ENCODE data around the gene TMIE.

- TF ChIP-seq SREBF2 (IDR thresholded peaks at IDR 0.05; ENCODE audit: low read length) (no peak), RAD21 (IDR thresholded peaks at IDR 0.05; ENCODE audit: insufficient read depth, low read depth, low read length) (no peak), TCF3 (IDR thresholded peaks at IDR 0.05; ENCODE audit: borderline replicate concordance, insufficient read depth, low read depth, low read length) (no peak), SPI1 (IDR thresholded peaks at IDR 0.05; ENCODE audit: borderline replicate concordance, insufficient read depth, low read depth, low read length) (no peak), BHLHE40 (IDR thresholded peaks at IDR 0.05; ENCODE audit: borderline replicate concordance in 1 of 2, low read depth in 2 of 2, low read length in 1 of 2) (no peak), SMAD1 (IDR thresholded peaks at IDR 0.05; ENCODE audit: low read depth, partially characterized antibody) (no peak), HDAC6 (IDR thresholded peaks at IDR 0.05; ENCODE audit: unreplicated experiment) (no peak), SREBF1 (IDR thresholded peaks at IDR 0.05; ENCODE audit: low read length) (no peak), ASH2L (IDR thresholded peaks at IDR 0.05; ENCODE audit: borderline replicate concordance, low read depth) (no peak)
- TF ChIP-seq, protein P1, sequence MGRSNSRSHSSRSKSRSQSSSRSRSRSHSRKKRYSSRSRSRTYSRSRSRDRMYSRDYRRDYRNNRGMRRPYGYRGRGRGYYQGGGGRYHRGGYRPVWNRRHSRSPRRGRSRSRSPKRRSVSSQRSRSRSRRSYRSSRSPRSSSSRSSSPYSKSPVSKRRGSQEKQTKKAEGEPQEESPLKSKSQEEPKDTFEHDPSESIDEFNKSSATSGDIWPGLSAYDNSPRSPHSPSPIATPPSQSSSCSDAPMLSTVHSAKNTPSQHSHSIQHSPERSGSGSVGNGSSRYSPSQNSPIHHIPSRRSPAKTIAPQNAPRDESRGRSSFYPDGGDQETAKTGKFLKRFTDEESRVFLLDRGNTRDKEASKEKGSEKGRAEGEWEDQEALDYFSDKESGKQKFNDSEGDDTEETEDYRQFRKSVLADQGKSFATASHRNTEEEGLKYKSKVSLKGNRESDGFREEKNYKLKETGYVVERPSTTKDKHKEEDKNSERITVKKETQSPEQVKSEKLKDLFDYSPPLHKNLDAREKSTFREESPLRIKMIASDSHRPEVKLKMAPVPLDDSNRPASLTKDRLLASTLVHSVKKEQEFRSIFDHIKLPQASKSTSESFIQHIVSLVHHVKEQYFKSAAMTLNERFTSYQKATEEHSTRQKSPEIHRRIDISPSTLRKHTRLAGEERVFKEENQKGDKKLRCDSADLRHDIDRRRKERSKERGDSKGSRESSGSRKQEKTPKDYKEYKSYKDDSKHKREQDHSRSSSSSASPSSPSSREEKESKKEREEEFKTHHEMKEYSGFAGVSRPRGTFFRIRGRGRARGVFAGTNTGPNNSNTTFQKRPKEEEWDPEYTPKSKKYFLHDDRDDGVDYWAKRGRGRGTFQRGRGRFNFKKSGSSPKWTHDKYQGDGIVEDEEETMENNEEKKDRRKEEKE (IDR thresholded peaks at IDR 0.05): no peak
- TF ChIP-seq, protein P2, sequence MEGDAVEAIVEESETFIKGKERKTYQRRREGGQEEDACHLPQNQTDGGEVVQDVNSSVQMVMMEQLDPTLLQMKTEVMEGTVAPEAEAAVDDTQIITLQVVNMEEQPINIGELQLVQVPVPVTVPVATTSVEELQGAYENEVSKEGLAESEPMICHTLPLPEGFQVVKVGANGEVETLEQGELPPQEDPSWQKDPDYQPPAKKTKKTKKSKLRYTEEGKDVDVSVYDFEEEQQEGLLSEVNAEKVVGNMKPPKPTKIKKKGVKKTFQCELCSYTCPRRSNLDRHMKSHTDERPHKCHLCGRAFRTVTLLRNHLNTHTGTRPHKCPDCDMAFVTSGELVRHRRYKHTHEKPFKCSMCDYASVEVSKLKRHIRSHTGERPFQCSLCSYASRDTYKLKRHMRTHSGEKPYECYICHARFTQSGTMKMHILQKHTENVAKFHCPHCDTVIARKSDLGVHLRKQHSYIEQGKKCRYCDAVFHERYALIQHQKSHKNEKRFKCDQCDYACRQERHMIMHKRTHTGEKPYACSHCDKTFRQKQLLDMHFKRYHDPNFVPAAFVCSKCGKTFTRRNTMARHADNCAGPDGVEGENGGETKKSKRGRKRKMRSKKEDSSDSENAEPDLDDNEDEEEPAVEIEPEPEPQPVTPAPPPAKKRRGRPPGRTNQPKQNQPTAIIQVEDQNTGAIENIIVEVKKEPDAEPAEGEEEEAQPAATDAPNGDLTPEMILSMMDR (IDR thresholded peaks at IDR 0.05 in 2 of 3, conservative IDR thresholded peaks at IDR 0.05 in 1 of 3; ENCODE audit: control insufficient read depth in 2 of 3, extremely low read depth in 1 of 3, insufficient read depth in 1 of 3, low read depth in 3 of 3, low read length in 3 of 3): no peak
Measured at GRCh38 chr3:46719044-46719565, 17.9 kb downstream of the TMIE start.

All from GM12878 (cell line).